Fibroblast of peridontal ligament (primary cell): ENCODE results near the gene AP2A2.

ENCODE experiments used
- DNase-seq: peaks from one replicate; pipeline ENCODE4 v3.0.0-alpha.2; 2010; ENCODE audit errors: extremely low read depth

Gene AP2A2

DNA sequence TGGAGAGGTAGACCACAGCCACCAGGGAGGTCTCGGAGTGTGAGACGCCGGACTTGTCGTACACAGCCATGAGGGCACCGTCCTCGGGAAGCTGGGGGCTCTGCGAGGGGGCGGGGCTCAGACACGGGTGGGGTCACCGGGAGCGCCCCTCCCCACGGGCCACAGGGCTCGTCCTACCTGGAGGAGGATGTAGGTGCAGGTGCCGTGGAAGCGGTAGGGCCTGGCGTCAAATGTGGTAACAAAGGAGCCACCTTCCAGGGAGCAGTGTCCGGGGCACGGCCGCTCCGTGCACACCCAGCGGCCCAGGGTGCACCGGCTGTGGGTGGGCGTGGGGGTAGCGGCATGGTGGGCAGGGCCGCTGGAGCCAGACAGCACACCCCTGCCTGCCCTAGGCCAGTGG lies 103.4 kb downstream of the AP2A2 start:
- no peak for DNase-seq

GRCh38 chr11:1029654-1030053 lies 104.0 kb downstream of the AP2A2 start:
- no peak for DNase-seq

DNA sequence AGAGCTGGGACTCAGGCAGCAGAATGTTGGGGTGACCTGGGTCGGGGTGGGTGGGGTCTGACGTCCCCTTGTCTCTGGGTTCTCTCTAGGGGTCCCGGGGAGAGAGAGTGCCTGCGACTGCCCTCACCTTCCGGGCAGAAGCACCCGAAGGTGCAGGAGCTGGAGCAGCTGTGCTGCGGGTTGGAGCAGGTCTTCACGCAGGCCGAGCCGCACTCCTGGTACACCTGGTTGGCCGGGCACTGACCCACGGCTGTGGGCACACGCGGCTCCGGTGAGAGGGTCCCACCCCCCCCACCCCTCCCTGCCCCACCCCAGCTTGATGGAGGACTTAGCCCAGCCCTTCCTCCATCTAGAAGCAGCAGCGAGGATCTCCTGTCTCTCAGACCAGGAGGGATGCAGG lies 104.4 kb downstream of the AP2A2 start:
- no peak for DNase-seq

DNA sequence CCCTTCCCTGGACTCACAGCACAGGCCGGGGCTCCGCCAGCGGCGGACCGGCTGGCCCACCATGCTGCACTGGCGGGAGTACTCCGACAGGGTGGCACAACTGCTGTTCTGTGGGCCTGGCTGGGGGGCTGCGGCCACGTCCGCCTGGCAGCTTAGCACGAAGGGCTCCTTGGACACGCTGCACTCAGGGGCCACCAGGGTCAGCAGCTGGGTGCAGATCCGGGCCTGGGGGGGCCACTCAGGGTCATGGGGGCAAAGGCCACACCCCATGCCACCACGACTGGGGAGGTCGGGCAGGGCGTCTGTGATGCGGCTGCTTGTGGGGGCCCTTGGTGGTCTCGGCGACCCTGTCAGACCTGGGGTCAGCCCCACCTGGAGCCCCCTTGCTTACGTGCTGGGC lies 104.9 kb downstream of the AP2A2 start:
- no peak for DNase-seq

DNA sequence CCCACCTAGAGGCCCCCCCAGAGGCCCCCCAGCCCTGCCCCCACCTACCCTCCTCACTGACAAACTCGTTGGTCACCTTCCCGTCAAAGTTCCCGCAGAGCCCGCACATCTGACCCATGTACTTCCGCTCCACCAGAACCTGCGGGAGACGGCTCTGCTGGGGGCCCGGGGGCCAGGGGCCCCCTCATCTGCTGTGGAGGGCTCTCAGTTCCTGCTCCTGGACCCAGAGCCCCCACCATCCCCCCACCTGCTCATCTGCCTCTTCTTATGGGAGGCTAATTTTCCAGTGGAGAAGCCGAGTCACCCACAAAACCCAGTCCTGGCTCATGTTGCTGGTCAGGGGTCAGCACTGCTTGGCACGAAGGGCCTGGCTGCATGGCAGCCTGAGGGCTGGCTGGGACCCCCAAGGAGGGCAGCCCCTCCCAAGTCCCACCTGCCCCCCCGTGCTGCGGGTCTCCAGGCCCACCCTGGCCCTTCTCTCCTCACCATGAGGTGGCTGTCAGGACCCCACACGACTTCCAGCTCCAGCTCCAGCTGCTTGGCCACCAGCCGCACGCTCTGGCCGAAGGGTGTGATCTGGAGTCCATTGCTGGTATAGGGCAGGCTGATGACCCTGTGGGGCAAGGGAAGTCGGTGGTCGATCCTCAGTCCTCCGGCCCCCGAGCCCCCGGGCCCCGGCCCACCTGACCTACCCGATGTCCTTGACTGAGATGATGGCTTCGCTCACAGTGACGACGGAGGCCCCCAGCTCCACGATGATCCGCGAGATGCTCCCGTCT lies 105.6 kb downstream of the AP2A2 start:
- DNase-seq, result no peak

DNA sequence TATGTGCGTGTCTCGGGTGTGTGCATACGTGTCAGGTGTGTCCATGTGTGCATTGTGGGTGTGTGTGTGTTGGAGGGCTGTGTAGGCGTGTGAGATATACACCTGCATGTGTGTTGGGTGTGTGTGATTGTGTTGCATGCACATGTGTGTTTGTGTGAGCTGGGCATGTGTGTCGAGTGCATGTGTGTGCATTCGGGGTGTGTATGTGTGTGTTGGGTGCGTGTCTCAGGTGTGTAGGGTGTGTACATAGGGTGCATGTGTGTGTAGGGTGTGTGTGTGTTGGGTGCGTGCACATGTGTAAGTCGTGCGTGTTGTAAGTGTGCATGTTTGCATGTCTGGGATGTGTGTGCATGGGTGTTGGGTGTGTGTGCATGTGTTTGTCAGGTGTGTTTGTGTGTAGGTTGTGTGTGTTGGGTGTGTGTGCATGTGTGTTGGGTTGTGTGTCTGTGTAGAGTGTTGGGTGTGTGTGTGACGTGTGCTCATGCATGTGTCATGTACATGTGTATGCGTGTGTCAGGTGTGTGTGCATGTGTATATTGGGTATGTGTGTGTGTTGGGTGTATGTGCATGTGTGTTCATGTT lies 106.7 kb downstream of the AP2A2 start:
- no peak for DNase-seq

DNA sequence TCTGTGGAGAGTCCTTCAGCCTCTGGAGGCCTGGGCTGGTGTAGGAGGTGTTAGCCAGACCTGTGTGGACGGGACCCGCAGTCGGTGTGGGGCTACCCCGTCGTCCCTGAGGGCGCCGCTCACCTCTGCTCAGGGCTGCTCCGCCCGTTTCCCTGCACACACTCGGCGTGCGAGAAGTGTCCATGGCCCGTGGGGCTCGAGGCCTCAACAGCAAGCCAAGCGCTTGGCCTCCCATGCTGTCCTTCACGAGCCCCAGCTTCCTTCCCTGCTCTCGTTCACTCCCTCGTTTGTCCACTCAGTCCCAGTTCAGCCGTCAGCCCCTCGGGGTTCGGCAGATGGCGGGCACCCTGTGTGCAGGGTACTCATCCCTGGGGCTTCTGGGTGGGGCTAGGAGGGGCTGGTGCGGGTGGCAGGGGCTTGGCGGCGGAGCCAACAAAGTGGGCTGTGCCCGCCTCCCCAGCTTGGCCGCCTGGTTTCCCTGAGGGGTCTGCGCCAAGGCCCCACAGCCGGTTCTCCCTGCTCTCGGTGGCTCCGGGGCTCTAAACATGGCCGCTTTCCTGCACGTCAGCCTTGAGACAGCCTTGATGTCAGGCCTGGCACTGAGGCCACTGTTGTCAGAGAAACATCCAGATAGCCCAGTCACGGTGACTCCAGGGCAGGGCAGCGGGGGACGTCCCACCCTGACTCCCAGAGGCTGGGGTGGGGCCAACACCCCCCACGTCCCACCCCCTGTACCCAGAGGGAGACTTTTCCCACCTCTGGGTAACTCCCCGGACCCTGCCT lies 107.5 kb downstream of the AP2A2 start:
- no peak for DNase-seq

DNA sequence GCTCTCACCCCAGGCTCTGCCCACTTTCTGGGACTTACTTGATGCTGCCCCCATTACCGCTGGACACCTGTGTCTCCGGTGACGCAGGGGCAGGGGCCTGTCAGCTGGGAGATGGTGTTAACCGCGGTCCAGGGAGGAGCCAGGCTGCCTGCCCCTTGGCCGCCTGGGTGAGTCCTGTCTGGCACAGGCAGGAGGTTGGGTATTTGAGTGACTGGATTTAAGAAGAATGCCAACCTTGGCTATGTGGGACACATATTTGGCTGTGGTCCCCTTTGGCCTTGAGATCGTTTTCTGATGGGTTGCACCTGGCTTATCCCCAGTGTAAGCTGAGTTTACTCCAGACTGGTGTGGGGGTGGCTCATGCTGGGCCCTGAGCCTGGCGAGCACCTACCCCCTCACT lies 108.3 kb downstream of the AP2A2 start:
- DNase-seq, result no peak

DNA sequence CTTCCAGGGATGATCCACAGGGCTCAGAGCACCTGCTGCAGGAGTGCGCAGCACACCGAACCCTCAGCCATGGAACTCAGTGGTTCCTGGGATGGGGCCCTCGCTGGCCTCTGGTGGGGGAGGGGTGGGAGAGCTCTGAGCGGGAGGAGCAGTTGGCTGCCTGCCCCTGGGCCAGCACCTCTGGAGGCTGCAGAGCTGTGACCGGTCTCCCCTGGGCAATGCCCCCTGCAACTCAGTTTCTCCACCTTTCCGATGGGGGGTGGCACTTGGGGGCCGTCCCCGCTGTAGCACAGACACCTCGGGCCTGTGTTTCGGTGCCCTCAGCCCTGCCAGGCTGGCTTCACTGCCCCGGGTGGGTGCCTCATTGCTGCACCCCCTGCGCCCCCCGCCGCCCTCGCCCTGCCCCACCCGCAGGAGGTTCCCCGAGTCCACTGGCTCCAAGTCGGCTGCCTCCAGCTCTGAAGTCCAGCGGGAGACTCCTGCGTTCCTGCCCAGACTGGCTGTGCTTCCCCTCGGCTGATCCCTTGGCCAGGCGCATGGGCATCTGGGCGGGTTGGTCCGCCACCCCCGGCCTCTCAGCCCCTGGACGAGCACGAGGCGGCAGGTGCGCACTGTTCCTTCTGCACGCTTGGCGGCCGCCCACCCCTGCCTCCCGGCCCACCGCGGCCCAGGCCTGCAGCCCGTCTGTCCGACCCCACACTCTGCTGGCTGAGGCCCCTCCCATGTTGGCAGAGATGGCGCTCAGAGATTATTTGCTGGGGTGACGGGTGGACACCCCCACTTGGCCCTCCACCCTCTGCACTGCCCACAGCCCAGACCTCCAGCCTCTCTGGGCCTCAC lies 109.0 kb downstream of the AP2A2 start:
- DNase-seq, result no peak

DNA sequence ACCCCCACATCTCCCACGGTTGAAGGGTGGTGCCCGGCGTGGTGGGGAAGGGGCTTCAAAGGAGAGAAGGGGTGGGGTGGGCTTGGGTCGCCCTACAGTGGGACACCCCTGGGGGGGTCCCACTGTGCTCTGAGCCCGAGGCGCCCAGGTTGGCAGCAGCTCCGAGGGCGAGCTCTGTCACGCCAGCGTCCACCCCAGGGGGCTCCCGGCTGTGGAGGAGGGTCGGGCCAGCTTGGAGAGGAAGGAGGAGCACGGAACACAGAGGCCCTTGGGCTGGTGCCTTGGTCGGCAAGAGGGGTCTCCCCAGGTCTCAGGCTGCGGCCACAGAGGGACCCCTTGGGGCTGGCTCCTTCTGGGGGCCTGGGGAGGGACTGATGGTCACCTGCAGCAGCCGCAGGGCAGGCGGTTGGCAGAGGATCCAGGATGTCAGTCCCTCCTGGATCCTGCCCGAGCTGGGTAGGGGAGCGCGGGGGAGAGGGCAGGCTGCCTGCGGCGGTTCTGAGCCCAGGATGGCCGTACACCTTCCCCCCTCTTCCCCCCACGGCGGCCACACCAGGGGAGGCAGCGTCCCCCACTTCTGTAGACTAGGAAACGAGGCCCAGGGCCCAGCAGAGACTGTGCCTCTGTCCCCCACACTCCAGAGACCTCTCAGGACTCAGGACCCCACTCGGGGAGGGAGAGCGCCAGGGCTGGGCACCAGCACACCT lies 110.1 kb downstream of the AP2A2 start:
- DNase-seq, result no peak

- no peak for DNase-seq
These were observed 110.7 kb downstream of the AP2A2 start, which contains the start of gene MUC6 for GRCh38 chr11:1036303-1036923. Gene MUC6 (minus strand): TSS chr11:1036718. CDS start chr11:1036655, 63 bp downstream.

GRCh38 chr11:1036931-1037330 lies 111.3 kb downstream of the AP2A2 start:
- DNase-seq, result no peak

- DNase-seq, result no peak
These were observed 111.9 kb downstream of the AP2A2 start for GRCh38 chr11:1037506-1038055.

GRCh38 chr11:1038361-1038760 lies 112.7 kb downstream of the AP2A2 start:
- no peak for DNase-seq

DNA sequence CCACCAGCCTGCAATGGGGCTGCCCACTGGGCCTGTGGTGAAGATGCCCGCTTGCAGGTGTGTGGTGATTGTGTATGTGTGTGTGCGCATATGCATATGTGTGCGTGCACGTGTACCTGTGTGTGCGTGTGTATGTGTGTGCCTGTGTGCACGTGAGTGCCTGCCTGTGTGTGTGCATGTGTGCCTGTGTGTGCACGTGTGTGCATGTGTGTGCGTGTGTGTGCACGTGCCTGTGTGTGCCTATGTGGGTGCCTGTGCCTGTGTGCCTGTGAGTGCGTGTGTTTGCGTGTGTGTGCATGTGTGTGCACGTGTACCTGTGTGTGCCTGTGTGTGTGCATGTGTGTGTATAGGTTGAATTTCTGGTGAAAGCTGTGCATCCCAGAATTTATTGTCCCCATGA lies 113.3 kb downstream of the AP2A2 start:
- DNase-seq, result no peak

- no peak for DNase-seq
These were observed 114.1 kb downstream of the AP2A2 start for GRCh38 chr11:1039481-1040427.

DNA sequence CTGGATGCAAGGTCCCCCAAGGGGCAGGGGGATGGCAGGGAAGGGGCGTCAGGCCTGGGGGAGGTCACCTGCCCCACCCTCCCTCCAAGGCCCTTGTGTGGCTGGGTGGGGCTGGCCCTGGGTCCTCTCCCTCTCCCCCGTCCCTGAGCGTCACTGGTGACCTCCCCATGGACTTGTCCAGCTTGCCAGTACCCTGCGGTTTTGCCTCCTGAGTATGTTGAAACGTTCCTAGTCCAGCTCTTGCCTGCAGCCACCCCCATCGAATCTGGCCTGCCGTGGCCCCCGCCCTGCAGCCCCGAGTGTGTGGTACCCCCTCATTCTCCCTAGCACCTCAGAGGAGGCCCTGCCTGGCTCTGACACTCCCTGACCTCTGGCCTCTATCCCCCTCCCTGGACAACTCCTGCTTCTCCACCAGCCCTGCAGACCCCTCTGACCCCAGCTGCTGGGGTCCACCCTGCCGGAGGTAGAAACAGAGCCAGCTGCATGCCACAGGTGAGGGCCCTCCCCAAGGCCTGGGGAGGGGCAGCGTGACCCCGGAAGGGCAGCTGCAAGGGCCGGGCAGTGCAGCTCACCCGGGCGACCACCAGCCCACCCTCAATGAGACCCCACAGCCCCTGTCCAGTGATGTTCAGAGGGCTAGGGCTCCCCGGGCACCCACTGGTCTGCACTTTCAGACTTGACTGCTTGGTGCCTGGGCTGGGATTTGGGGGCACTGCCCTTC lies 114.9 kb downstream of the AP2A2 start:
- DNase-seq, result no peak

GRCh38 chr11:1041149-1041467 lies 115.4 kb downstream of the AP2A2 start:
- DNase-seq, result no peak

- DNase-seq, result no peak
These were observed 115.8 kb downstream of the AP2A2 start for GRCh38 chr11:1041471-1041870.
